Medulla oblongata (tissue), 1 donor: ENCODE results near the gene RSBN1.
"Not testable (repeated sequence)": the region's sequence is repeated elsewhere in the genome, so short reads cannot be mapped to it uniquely, and the experiment has no call there.

ENCODE experiments used
- DNase-seq: peaks from one replicate; pipeline ENCODE4 v3.0.0-alpha.2; 2015; ENCODE audit errors: extremely low spot score

Gene RSBN1

GRCh38 chr1:113744114-113744513, 68.2 kb downstream of the RSBN1 start:
- no peak for DNase-seq

DNA sequence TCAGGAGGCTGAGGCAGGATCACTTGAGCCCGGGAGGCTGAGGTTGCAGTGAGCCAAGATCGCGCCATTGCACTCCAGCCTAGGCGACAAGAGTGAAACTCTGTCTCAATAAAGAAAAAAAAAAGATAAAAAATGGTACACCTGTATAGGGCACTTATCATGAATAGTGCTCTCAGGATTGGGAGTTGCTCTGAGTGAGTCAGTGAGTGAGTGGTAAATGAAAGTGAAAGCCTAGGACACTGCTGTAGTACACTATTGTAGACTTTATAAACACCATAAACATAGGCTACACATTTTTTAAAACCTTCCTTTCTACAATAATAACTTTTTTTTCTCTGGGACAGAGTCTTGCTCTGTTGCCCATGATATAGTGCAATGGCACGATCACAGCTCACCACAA, 69.8 kb downstream of the RSBN1 start:
- DNase-seq: no peak

DNA sequence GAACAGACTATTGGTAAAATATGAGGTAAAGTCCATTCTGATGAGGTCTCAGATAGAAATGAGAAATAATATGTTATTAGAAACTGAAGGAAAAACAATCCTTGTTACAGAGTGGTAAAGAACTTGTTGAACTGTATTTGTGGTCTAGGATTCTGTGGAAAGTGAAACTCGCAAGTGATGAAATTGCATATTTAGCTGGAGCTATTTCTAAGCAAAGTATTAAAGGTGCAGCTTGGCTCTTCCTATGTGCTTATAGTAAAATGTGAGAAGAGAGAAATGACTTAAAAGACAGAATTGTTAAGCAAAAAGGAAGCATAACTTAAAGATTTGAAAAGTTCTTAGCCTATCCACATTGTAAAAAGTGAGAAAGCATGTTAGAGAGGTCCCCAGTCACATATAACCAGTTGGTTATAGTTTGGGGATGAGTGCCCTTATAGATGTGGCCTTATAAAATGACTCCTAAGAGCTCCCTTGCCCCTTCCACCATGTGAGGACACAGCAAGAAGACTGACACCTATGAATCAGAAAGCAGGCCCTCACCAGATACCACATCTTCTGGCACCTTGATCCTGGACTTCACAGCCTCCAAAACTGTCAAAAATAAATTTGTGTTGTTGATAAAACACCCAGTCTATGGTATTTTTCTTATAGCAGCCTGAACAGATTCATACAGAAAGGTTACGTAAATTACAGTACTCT, 77.8 kb downstream of the RSBN1 start:
- no peak for DNase-seq

DNA sequence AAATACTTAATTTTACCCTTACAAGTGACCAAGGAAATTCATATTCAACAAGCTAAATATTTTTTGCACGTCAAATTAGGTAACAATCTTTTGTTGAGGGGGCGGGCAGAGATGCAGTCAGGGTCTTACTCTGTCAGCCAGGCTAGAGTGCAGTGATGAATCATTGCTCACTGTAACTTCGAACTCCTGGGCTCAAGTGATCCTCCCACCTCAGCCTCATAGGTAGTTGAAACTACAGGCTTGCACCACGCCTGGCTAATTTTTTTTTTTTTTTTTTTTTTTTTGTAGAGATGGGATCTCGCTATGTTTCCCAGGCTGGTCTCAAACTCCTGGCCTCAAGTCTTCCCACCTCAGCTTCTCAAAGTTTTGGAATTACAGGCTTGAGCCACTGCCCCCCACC, 79.5 kb downstream of the RSBN1 start:
- DNase-seq: no peak

DNA sequence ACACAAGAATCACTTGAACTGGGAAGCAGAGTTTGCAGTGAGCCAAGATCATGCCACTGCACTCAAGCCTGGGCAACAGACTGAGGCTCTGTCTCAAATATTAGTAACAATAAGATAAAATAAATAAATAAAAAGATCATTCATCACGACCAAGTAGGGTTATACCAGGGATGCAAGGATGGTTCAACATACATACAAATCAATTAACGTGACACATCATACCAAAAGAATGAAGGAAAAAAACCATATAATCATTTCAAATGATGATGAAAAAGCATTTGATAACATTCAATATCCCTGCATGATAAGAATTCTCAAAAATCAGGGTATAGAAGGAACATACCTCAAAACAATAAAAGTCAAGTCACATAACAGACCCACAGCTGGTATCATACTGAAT, 91.3 kb downstream of the RSBN1 start:
- DNase-seq: no peak

DNA sequence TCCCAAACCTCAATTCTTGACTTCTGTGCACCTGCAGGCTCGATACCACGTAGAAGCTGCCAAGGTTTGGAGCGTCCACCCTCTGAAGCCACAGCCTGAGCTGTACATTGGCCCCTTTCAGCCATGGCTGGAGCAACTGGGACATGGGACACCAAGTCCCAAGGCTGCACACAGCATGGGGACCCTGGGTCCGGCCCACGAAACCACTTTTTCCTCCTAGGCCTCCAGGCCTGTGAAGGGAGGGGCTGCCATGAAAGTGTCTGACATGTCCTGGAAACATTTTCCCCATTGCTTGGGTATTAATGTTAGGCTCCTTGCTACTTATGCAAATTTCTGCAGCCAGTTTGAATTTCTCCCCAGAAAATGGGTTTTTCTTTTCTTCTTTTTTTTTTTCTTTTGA, 93.7 kb downstream of the RSBN1 start:
- DNase-seq: not testable (repeated sequence)

DNA sequence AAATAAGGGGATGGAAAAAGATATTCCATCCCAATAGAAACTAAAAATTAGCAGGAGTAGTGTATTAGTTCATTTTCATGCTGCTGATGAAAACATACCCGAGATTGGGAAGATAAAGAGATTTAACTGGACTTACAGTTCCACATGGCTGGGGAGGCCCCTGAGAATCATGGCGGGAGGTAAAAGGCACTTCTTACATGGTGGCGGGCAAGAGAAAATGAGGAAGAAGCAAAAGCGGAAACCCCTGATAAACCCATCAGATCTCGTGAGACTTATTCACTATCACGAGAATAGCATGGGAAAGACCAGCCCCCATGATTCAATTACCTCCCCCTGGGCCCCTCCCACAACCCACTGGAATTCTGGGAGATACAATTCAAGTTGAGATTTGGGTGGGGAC, 94.8 kb downstream of the RSBN1 start:
- DNase-seq: not testable (repeated sequence)

- no peak for DNase-seq
Observed at GRCh38 chr1:113714606-113715269, 97.5 kb downstream of the RSBN1 start.
